ENCODE results near the gene KATNAL1.

- no peak for TF ChIP-seq POLR2A (IDR thresholded peaks at IDR 0.05; ENCODE audit: low read depth, low read length)
- no peak for TF ChIP-seq POLR2AphosphoS5 (IDR thresholded peaks at IDR 0.05; ENCODE audit: low read depth, low read length)
Observed at GRCh38 chr13:30325668-30326067, 18.3 kb upstream of the KATNAL1 start.

All from GM12892 (cell line).